ENCODE data around the gene ST3GAL2.
"Not testable (repeated sequence)": the region's sequence is repeated elsewhere in the genome, so short reads cannot be mapped to it uniquely, and the experiment has no call there.

ST3GAL2 gene

GRCh38 chr16:70370924-70371323 lies 68.0 kb downstream of the ST3GAL2 start:
- Histone ChIP-seq H3K9me3 (ENCODE audit: insufficient read depth, low read length) (no peaks in the 10 kb centered on the region), H3K4me3 (ENCODE audit: insufficient read depth, low read length, poor library complexity, severe bottlenecking) (no peak overlapping the region), H3K79me2 (ENCODE audit: insufficient read depth, low read length) (no peaks in the 10 kb centered on the region), H4K20me1 (ENCODE audit: low read depth, low read length) (no peaks in the 10 kb centered on the region), H3K9me2 (replicated peaks; ENCODE audit: insufficient read depth, low read length) (no peaks in the 10 kb centered on the region), H3K4me2 (ENCODE audit: low read depth, low read length, poor library complexity, severe bottlenecking) (no peak overlapping the region), H3F3A (ENCODE audit: insufficient read depth) (peaks cover 18% of the 10 kb centered on the region), H3K9ac (ENCODE audit: low read length) (no peak overlapping the region), H3K27ac (ENCODE audit: low read depth, low read length) (no peak overlapping the region), H2AFZ (ENCODE audit: low read depth, low read length, severe bottlenecking) (no peak overlapping the region), H3K27me3 (ENCODE audit: low read length) (no peaks in the 10 kb centered on the region), H3K36me3 (ENCODE audit: low read length) (0 out of 2 replicates have a peak, but pooled peaks cover 5% of the 10 kb centered on the region)
- no peak for TF ChIP-seq EZH2phosphoT487 (conservative IDR thresholded peaks at IDR 0.05; ENCODE audit: low read length)
- no peak for TF ChIP-seq CTCF (IDR thresholded peaks at IDR 0.05; ENCODE audit: insufficient read depth, low read length, poor library complexity, severe bottlenecking)

GRCh38 chr16:70370145-70370544 lies 68.8 kb downstream of the ST3GAL2 start:
- H3K9me2 ChIP-seq (replicated peaks; ENCODE audit: insufficient read depth, low read length); H3K9me3 ChIP-seq (ENCODE audit: insufficient read depth, low read length); H3K27ac ChIP-seq (ENCODE audit: low read depth, low read length); H4K20me1 ChIP-seq (ENCODE audit: low read depth, low read length); H3K4me3 ChIP-seq (ENCODE audit: insufficient read depth, low read length, poor library complexity, severe bottlenecking); H3K27me3 ChIP-seq (ENCODE audit: low read length); H3K36me3 ChIP-seq (ENCODE audit: low read length); H2AFZ ChIP-seq (ENCODE audit: low read depth, low read length, severe bottlenecking); H3K4me2 ChIP-seq (ENCODE audit: low read depth, low read length, poor library complexity, severe bottlenecking); H3K9ac ChIP-seq (ENCODE audit: low read length); H3K79me2 ChIP-seq (ENCODE audit: insufficient read depth, low read length): not testable (repeated sequence)
- peak; percentile 48 for TF ChIP-seq CTCF (IDR thresholded peaks at IDR 0.05; ENCODE audit: insufficient read depth, low read length, poor library complexity, severe bottlenecking)
- H3F3A ChIP-seq (ENCODE audit: insufficient read depth), result peaks cover 12% of the 10 kb centered on the region

GRCh38 chr16:70364399-70364798 lies 74.5 kb downstream of the ST3GAL2 start:
- peaks cover 19% of the 10 kb centered on the region; the same call in 1 of the 2 replicates for H3K36me3 ChIP-seq (ENCODE audit: low read length)

More at GRCh38 chr16:70364399-70364798, 74.5 kb downstream of the ST3GAL2 start:
- H3K4me2 ChIP-seq (ENCODE audit: low read depth, low read length, poor library complexity, severe bottlenecking), result no peak overlapping the region
- H3K9me2 ChIP-seq (replicated peaks; ENCODE audit: insufficient read depth, low read length), result no peaks in the 10 kb centered on the region
- no peaks in the 10 kb centered on the region for H3K9me3 ChIP-seq (ENCODE audit: insufficient read depth, low read length)
- 0 out of 2 replicates have a peak, but pooled peaks cover 7% of the 10 kb centered on the region for H3F3A ChIP-seq (ENCODE audit: insufficient read depth)
- no peak overlapping the region for H3K27ac ChIP-seq (ENCODE audit: low read depth, low read length)
- H3K27me3 ChIP-seq (ENCODE audit: low read length), result no peaks in the 10 kb centered on the region
- H4K20me1 ChIP-seq (ENCODE audit: low read depth, low read length), result no peaks in the 10 kb centered on the region
- no peak overlapping the region for H2AFZ ChIP-seq (ENCODE audit: low read depth, low read length, severe bottlenecking)
- H3K79me2 ChIP-seq (ENCODE audit: insufficient read depth, low read length), result no peaks in the 10 kb centered on the region
- TF ChIP-seq CTCF (IDR thresholded peaks at IDR 0.05; ENCODE audit: insufficient read depth, low read length, poor library complexity, severe bottlenecking) (no peak), EZH2phosphoT487 (conservative IDR thresholded peaks at IDR 0.05; ENCODE audit: low read length) (no peak)
- no peak overlapping the region for H3K4me3 ChIP-seq (ENCODE audit: insufficient read depth, low read length, poor library complexity, severe bottlenecking)
- no peak overlapping the region for H3K9ac ChIP-seq (ENCODE audit: low read length)
